ENCODE results near the gene CDR2. TPM values are rescaled to one million over a fixed set of nuclear protein-coding genes. Genes with fewer than 3 reads are reported as not detected.

CDR2 gene
- total and polyA plus RNA-seq, 9 of the 15 experiments (the other 6 are each of a cell fraction or from before 2014, with no cell fraction given) = 4.6 to 30.3 (median 19.9) TPM

DNA sequence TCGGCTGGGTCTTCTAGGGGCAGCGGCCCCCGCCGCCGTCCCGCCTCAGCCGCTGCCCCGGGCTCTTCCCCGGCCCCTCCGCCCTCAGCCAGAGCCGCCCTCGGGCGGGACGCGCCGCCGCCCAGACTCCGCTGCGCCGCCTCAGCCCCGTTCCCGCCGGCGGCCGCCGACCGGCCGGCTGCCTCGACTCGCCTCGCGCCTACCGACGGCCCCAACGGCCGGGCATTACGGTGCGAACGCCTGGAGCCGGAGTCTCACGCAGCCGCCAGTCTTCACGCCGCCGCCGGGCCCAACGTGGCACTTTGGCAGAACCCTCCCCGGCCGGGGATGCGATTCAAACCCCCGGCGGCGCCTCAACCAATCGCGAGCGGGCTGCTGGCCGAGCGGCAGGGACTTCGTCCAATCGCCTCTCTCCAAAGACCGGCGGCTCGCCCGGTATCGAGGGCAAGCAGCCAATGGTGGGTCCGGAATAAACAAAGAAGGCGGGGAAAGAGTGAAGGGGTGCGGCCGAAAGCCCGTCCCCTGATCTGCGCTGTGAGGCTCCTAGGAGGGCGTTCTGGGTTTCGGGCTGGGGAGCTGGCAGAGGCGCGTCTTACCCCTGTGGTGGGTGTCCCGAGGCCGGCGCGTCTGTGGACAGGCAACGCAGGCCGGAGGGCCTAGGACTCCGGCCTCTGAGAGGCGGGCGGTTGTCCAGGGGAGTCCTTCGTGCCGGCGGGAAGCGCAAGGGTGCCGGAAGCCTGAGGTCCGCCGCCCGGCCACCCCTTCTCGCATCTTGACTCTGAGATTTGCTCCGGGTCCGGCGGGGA, at the start of gene CDR2 (continued):
- TF ChIP-seq, protein P1, sequence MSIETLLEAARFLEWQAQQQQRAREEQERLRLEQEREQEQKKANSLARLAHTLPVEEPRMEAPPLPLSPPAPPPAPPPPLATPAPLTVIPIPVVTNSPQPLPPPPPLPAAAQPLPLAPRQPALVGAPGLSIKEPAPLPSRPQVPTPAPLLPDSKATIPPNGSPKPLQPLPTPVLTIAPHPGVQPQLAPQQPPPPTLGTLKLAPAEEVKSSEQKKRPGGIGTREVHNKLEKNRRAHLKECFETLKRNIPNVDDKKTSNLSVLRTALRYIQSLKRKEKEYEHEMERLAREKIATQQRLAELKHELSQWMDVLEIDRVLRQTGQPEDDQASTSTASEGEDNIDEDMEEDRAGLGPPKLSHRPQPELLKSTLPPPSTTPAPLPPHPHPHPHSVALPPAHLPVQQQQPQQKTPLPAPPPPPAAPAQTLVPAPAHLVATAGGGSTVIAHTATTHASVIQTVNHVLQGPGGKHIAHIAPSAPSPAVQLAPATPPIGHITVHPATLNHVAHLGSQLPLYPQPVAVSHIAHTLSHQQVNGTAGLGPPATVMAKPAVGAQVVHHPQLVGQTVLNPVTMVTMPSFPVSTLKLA (conservative IDR thresholded peaks at IDR 0.05) = peak; percentile 69 to 87
- TF ChIP-seq ESRRB (CRISPR knock-in tag; IDR thresholded peaks at IDR 0.05; ENCODE audit: borderline replicate concordance) (no peak), NFIC (IDR thresholded peaks at IDR 0.05) (0 out of 2 replicates have a peak, but pooled peaks have one; percentile 16), FIP1L1 (IDR thresholded peaks at IDR 0.05; ENCODE audit: low read depth, low read length, poor library complexity, severe bottlenecking) (peak; percentile 66), RFX1 (IDR thresholded peaks at IDR 0.05) (no peak), FOXK2 (conservative IDR thresholded peaks at IDR 0.05 in 1 of 2, IDR thresholded peaks at IDR 0.05 in 1 of 2; ENCODE audit: low read depth in 2 of 2) (peak; percentile 79 to 82)
- TF ChIP-seq, protein P2, sequence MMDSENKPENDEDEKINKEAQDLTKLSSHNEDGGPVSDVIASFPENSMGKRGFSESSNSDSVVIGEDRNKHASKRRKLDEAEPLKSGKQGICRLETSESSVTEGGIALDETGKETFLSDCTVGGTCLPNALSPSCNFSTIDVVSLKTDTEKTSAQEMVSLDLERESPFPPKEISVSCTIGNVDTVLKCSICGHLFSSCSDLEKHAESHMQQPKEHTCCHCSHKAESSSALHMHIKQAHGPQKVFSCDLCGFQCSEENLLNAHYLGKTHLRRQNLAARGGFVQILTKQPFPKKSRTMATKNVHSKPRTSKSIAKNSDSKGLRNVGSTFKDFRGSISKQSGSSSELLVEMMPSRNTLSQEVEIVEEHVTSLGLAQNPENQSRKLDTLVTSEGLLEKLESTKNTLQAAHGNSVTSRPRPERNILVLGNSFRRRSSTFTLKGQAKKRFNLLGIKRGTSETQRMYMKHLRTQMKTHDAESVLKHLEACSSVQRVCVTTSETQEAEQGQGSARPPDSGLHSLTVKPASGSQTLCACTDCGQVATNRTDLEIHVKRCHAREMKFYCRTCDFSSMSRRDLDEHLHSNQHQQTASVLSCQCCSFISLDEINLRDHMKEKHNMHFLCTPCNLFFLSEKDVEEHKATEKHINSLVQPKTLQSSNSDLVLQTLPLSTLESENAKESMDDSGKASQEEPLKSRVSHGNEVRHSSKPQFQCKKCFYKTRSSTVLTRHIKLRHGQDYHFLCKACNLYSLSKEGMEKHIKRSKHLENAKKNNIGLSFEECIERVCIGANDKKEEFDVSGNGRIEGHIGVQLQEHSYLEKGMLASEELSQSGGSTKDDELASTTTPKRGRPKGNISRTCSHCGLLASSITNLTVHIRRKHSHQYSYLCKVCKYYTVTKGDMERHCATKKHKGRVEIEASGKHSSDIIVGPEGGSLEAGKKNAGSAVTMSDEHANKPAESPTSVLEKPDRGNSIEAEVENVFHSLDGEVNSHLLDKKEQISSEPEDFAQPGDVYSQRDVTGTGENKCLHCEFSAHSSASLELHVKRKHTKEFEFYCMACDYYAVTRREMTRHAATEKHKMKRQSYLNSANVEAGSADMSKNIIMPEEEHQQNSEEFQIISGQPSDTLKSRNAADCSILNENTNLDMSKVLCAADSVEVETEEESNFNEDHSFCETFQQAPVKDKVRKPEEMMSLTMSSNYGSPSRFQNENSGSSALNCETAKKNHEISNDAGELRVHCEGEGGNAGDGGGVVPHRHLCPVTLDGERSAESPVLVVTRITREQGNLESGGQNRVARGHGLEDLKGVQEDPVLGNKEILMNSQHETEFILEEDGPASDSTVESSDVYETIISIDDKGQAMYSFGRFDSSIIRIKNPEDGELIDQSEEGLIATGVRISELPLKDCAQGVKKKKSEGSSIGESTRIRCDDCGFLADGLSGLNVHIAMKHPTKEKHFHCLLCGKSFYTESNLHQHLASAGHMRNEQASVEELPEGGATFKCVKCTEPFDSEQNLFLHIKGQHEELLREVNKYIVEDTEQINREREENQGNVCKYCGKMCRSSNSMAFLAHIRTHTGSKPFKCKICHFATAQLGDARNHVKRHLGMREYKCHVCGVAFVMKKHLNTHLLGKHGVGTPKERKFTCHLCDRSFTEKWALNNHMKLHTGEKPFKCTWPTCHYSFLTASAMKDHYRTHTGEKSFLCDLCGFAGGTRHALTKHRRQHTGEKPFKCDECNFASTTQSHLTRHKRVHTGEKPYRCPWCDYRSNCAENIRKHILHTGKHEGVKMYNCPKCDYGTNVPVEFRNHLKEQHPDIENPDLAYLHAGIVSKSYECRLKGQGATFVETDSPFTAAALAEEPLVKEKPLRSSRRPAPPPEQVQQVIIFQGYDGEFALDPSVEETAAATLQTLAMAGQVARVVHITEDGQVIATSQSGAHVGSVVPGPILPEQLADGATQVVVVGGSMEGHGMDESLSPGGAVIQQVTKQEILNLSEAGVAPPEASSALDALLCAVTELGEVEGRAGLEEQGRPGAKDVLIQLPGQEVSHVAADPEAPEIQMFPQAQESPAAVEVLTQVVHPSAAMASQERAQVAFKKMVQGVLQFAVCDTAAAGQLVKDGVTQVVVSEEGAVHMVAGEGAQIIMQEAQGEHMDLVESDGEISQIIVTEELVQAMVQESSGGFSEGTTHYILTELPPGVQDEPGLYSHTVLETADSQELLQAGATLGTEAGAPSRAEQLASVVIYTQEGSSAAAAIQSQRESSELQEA (IDR thresholded peaks at IDR 0.05; ENCODE audit: low read depth) = no peak
- TF ChIP-seq, protein P3, sequence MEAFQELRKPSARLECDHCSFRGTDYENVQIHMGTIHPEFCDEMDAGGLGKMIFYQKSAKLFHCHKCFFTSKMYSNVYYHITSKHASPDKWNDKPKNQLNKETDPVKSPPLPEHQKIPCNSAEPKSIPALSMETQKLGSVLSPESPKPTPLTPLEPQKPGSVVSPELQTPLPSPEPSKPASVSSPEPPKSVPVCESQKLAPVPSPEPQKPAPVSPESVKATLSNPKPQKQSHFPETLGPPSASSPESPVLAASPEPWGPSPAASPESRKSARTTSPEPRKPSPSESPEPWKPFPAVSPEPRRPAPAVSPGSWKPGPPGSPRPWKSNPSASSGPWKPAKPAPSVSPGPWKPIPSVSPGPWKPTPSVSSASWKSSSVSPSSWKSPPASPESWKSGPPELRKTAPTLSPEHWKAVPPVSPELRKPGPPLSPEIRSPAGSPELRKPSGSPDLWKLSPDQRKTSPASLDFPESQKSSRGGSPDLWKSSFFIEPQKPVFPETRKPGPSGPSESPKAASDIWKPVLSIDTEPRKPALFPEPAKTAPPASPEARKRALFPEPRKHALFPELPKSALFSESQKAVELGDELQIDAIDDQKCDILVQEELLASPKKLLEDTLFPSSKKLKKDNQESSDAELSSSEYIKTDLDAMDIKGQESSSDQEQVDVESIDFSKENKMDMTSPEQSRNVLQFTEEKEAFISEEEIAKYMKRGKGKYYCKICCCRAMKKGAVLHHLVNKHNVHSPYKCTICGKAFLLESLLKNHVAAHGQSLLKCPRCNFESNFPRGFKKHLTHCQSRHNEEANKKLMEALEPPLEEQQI (IDR thresholded peaks at IDR 0.05) = no peak
- TF ChIP-seq, protein P4, sequence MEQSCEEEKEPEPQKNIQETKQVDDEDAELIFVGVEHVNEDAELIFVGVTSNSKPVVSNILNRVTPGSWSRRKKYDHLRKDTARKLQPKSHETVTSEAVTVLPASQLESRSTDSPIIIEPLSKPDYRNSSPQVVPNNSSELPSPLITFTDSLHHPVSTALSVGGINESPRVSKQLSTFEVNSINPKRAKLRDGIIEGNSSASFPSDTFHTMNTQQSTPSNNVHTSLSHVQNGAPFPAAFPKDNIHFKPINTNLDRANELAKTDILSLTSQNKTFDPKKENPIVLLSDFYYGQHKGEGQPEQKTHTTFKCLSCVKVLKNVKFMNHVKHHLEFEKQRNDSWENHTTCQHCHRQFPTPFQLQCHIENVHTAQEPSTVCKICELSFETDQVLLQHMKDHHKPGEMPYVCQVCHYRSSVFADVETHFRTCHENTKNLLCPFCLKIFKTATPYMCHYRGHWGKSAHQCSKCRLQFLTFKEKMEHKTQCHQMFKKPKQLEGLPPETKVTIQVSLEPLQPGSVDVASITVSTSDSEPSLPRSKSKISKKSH (CRISPR knock-in tag; IDR thresholded peaks at IDR 0.05) = no peak
- TF ChIP-seq, protein P5, sequence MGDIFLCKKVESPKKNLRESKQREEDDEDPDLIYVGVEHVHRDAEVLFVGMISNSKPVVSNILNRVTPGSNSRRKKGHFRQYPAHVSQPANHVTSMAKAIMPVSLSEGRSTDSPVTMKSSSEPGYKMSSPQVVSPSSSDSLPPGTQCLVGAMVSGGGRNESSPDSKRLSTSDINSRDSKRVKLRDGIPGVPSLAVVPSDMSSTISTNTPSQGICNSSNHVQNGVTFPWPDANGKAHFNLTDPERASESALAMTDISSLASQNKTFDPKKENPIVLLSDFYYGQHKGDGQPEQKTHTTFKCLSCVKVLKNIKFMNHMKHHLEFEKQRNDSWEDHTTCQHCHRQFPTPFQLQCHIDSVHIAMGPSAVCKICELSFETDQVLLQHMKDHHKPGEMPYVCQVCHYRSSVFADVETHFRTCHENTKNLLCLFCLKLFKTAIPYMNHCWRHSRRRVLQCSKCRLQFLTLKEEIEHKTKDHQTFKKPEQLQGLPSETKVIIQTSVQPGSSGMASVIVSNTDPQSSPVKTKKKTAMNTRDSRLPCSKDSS (IDR thresholded peaks at IDR 0.05; ENCODE audit: low read depth, partially characterized antibody) = no peak
